Activated effector memory CD4-positive, alpha-beta T cell treated with anti-CD3 and anti-CD28 coated beads, Interleukin-2, amount 50 U/mL, for 16 hours (primary cell): ENCODE measurements around the gene GALNT11.

ENCODE experiments used
- DNase-seq: peaks from one replicate; pipeline ENCODE4 v3.0.0-alpha.2; 2020

Gene GALNT11

GRCh38 chr7:152120776-152121175, 95.3 kb downstream of the GALNT11 start:
- DNase-seq = peak; percentile 38

GRCh38 chr7:152121432-152121831, 96.0 kb downstream of the GALNT11 start:
- peak; percentile 50 for DNase-seq

GRCh38 chr7:152122540-152122939, 97.1 kb downstream of the GALNT11 start:
- no peak for DNase-seq

- DNase-seq = no peak
Measured at GRCh38 chr7:152126741-152127140, 101.3 kb downstream of the GALNT11 start.

- DNase-seq = no peak
Measured at GRCh38 chr7:152127229-152127628, 101.8 kb downstream of the GALNT11 start.

GRCh38 chr7:152128252-152128651, 102.8 kb downstream of the GALNT11 start:
- DNase-seq = no peak

GRCh38 chr7:152128741-152129461, 103.4 kb downstream of the GALNT11 start:
- DNase-seq = no peak

- no peak for DNase-seq
Measured at GRCh38 chr7:152129682-152130081, 104.2 kb downstream of the GALNT11 start.

- no peak for DNase-seq
Measured at GRCh38 chr7:152130658-152131590, 105.5 kb downstream of the GALNT11 start.

GRCh38 chr7:152131981-152132494, 106.6 kb downstream of the GALNT11 start:
- no peak for DNase-seq

GRCh38 chr7:152132812-152133211, 107.3 kb downstream of the GALNT11 start:
- DNase-seq = no peak

- no peak for DNase-seq
Measured at GRCh38 chr7:152133804-152134203, 108.3 kb downstream of the GALNT11 start.

- no peak for DNase-seq
Measured at GRCh38 chr7:152136686-152137085, 111.2 kb downstream of the GALNT11 start.

- no peak for DNase-seq
Measured at GRCh38 chr7:152137476-152138025, 112.1 kb downstream of the GALNT11 start.

- DNase-seq = no peak
Measured at GRCh38 chr7:152140067-152140466, 114.6 kb downstream of the GALNT11 start.

- no peak for DNase-seq
Measured at GRCh38 chr7:152140560-152140959, 115.1 kb downstream of the GALNT11 start.

- no peak for DNase-seq
Measured at GRCh38 chr7:152142976-152143595, 117.6 kb downstream of the GALNT11 start.

- no peak for DNase-seq
Measured at GRCh38 chr7:152144557-152145245, 119.2 kb downstream of the GALNT11 start.

GRCh38 chr7:152145853-152146466, 120.5 kb downstream of the GALNT11 start:
- no peak for DNase-seq

- no peak for DNase-seq
Measured at GRCh38 chr7:152148706-152149105, 123.2 kb downstream of the GALNT11 start.

- no peak for DNase-seq
Measured at GRCh38 chr7:152149363-152149762, 123.9 kb downstream of the GALNT11 start.

- DNase-seq = no peak
Measured at GRCh38 chr7:152152267-152152666, 126.8 kb downstream of the GALNT11 start.
